Dendritic cell treated with granulocyte-macrophage colony-stimulating factor and Interleukin-4, amounts not matched to agents 40 ng/mL and 50 ng/mL, for 4 days (primary cell): ENCODE data around the gene FAM219B.
A peak's percentile ranks its signal among the peaks of the same experiment; 100 is the strongest.
"Not testable (repeated sequence)": the region's sequence is repeated elsewhere in the genome, so short reads cannot be mapped to it uniquely, and the experiment has no call there.

Experiments
- H3K27ac Mint-ChIP-seq: one replicate; pipeline ENCODE4 v1.8.0; 2022; ENCODE audit warnings: mild to moderate bottlenecking, mixed read lengths
- H3K27me3 Mint-ChIP-seq: one replicate; pipeline ENCODE4 v1.8.0; 2022; ENCODE audit warnings: mild to moderate bottlenecking, mixed read lengths
- H3K36me3 Mint-ChIP-seq: one replicate; pipeline ENCODE4 v1.8.0; 2022; ENCODE audit warnings: low read depth, mixed read lengths
- H3K4me1 Mint-ChIP-seq: one replicate; pipeline ENCODE4 v1.8.0; 2022; ENCODE audit warnings: low read depth, mixed read lengths
- H3K4me3 Mint-ChIP-seq: one replicate; pipeline ENCODE4 v1.8.0; 2022; ENCODE audit warnings: mild to moderate bottlenecking, moderate library complexity, mixed read lengths
- H3K9me3 Mint-ChIP-seq: one replicate; pipeline ENCODE4 v1.8.0; 2022; ENCODE audit warnings: mixed read lengths
- intact Hi-C: fragments of 100-400 bp; cut with micrococcal nuclease; formaldehyde crosslinking; loops from one replicate; pipeline ENCODE4 v1.15.0; 2022

The FAM219B gene

GRCh38 chr15:74894383-74894782 is 12.3 kb downstream of the FAM219B start:
- Mint-ChIP-seq H3K36me3 (peaks cover 79% of the 10 kb centered on the region), H3K4me1 (peaks cover 33% of the 10 kb centered on the region)
- H3K27ac Mint-ChIP-seq, intact Hi-C loops, H3K9me3 Mint-ChIP-seq, H3K4me3 Mint-ChIP-seq, H3K27me3 Mint-ChIP-seq: not testable (repeated sequence)

DNA sequence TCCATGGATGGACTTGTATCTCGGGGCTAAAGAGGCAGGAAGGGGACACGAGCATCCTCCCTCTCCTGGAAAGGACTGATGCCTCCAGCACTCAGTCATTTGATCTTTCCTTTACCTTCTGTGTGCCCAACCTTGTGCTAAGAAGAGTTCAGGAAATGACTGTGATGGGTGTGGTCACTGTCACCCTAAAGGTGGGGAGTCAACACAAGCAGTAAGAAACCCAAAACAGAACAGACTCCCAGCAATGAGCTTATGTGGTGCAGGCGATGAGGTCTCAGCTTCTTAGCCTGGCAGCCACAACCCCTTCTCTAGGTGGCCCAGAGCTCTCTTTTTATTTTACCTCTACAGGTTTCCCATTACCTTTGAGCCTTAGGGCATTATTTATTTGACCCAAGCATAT is 13.0 kb downstream of the FAM219B start:
- Mint-ChIP-seq H3K4me1 (peaks cover 40% of the 10 kb centered on the region), H3K36me3 (peaks cover 71% of the 10 kb centered on the region), H3K27ac (peak overlapping the region; percentile 42), H3K9me3 (no peaks in the 10 kb centered on the region), H3K27me3 (no peaks in the 10 kb centered on the region), H3K4me3 (no peak overlapping the region)
- intact Hi-C loops: no loop called here

DNA sequence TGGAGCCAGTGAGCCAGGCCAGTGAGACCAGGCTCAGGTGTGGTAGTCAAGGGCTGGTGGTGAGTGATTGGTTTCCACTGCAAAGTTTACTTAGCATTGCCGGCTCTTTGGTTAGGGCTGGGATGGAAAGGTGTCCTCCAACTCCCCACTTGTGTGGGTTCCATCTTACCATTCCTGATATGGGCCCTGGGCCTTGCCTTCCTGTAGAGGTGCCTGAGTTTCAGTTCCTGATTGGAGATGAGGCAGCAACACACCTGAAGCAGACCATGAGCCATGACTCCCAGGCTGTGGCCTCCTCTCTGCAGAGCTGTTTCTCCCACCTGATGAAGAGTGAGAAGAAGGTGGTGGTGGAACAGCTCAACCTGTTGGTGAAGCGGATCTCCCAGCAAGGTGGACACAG is 13.7 kb downstream of the FAM219B start:
- Mint-ChIP-seq H3K27ac (no peak overlapping the region), H3K4me1 (peaks cover 43% of the 10 kb centered on the region), H3K9me3 (no peaks in the 10 kb centered on the region), H3K36me3 (peaks cover 64% of the 10 kb centered on the region), H3K27me3 (no peaks in the 10 kb centered on the region), H3K4me3 (no peak overlapping the region)
- intact Hi-C loops: no loop called here

GRCh38 chr15:74892313-74892712 is 14.3 kb downstream of the FAM219B start:
- Mint-ChIP-seq H3K4me1 (peaks cover 46% of the 10 kb centered on the region), H3K36me3 (peaks cover 58% of the 10 kb centered on the region), H3K9me3 (no peaks in the 10 kb centered on the region), H3K27me3 (no peaks in the 10 kb centered on the region), H3K27ac (no peak overlapping the region), H3K4me3 (no peak overlapping the region)
- intact Hi-C loops: no loop called here

GRCh38 chr15:74891469-74891868 is 15.2 kb downstream of the FAM219B start:
- Mint-ChIP-seq H3K36me3 (peaks cover 50% of the 10 kb centered on the region), H3K4me3 (no peak overlapping the region), H3K27ac (no peak overlapping the region), H3K9me3 (no peaks in the 10 kb centered on the region), H3K4me1 (peaks cover 52% of the 10 kb centered on the region), H3K27me3 (no peaks in the 10 kb centered on the region)
- intact Hi-C loops: loop anchor here (2.0 kb wide), 1 partner anchor 19 kb away; the partner anchor contains the start of gene SCAMP2

- peak overlapping the region; percentile 83 for H3K4me3 Mint-ChIP-seq
- H3K9me3 Mint-ChIP-seq: no peaks in the 10 kb centered on the region
- peaks cover 61% of the 10 kb centered on the region for H3K4me1 Mint-ChIP-seq
- no peaks in the 10 kb centered on the region for H3K27me3 Mint-ChIP-seq
- peak overlapping the region; percentile 78 for H3K27ac Mint-ChIP-seq
- peaks cover 44% of the 10 kb centered on the region for H3K36me3 Mint-ChIP-seq
- intact Hi-C loops: loop anchor here (2.0 kb wide), 1 partner anchor 18 kb away; the partner anchor contains the start of gene SCAMP2
Measured at GRCh38 chr15:74890665-74890960, 16.0 kb downstream of the FAM219B start.

GRCh38 chr15:74889883-74890664 is 16.6 kb downstream of the FAM219B start, which contains the start of gene MPI:
TSS of gene MPI (plus strand) at chr15:74890042. CDS start at chr15:74890074, 32 bp downstream.
- Mint-ChIP-seq H3K36me3 (peaks cover 44% of the 10 kb centered on the region), H3K27me3 (no peaks in the 10 kb centered on the region), H3K27ac (peak within 1 kb of the TSS; percentile 78), H3K9me3 (no peaks in the 10 kb centered on the region), H3K4me1 (peaks cover 63% of the 10 kb centered on the region), H3K4me3 (peak within 1 kb of the TSS; percentile 83)
- intact Hi-C loops: loop anchor here (2.0 kb wide), 1 partner anchor 17 kb away; the partner anchor contains the start of gene SCAMP2

DNA sequence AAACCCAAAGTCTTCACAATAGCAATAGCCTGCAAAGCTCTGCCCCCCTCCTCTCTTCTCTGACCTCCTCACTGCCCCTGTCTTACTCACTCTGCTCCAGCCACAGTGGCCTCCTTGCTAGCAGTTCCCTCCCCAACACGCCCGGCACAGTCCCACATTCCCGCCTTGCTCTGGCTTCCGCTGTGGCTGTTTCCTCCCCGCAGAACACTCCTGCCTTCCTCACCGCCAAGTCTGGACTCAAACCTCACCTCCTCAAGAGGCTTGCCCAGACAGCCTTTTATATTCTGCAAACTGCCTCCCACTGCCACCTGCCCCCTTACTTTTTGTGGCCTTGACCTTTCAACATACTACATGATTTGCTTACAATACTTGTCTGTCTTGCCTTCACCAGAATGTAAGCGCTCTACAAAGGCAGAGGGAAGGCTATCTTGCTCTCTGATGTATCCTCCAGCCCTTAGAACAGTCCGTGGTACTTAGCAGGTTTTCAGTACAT is 17.2 kb downstream of the FAM219B start:
- Mint-ChIP-seq H3K4me1 (peaks cover 70% of the 10 kb centered on the region), H3K27me3 (no peaks in the 10 kb centered on the region), H3K9me3 (no peaks in the 10 kb centered on the region), H3K4me3 (peak overlapping the region; percentile 83), H3K27ac (peak overlapping the region; percentile 78), H3K36me3 (peaks cover 41% of the 10 kb centered on the region)
- intact Hi-C loops: no loop called here

GRCh38 chr15:74888716-74889115 is 17.9 kb downstream of the FAM219B start:
- H3K9me3 Mint-ChIP-seq: no peaks in the 10 kb centered on the region
- intact Hi-C loops: no loop called here
- no peaks in the 10 kb centered on the region for H3K27me3 Mint-ChIP-seq
- peak overlapping the region; percentile 78 for H3K27ac Mint-ChIP-seq
- H3K36me3 Mint-ChIP-seq: peaks cover 34% of the 10 kb centered on the region
- peaks cover 74% of the 10 kb centered on the region for H3K4me1 Mint-ChIP-seq
- H3K4me3 Mint-ChIP-seq: peak overlapping the region; percentile 83

GRCh38 chr15:74887537-74888193 is 19.0 kb downstream of the FAM219B start:
- H3K27me3 Mint-ChIP-seq, H3K4me3 Mint-ChIP-seq, H3K9me3 Mint-ChIP-seq, intact Hi-C loops: not testable (repeated sequence)
- Mint-ChIP-seq H3K36me3 (peaks cover 23% of the 10 kb centered on the region), H3K4me1 (peaks cover 77% of the 10 kb centered on the region), H3K27ac (peak overlapping the region; percentile 53)

- Mint-ChIP-seq H3K4me1 (peaks cover 62% of the 10 kb centered on the region), H3K27me3 (no peaks in the 10 kb centered on the region), H3K36me3 (peaks cover 7% of the 10 kb centered on the region), H3K9me3 (peaks cover 9% of the 10 kb centered on the region), H3K27ac (peak overlapping the region; percentile 91), H3K4me3 (peak overlapping the region; percentile 51)
- intact Hi-C loops: no loop called here
Measured at GRCh38 chr15:74885461-74885860, 21.2 kb downstream of the FAM219B start.

GRCh38 chr15:74884428-74885223 is 22.0 kb downstream of the FAM219B start:
- intact Hi-C loops: no loop called here
- Mint-ChIP-seq H3K27me3 (no peaks in the 10 kb centered on the region), H3K4me1 (peaks cover 54% of the 10 kb centered on the region), H3K36me3 (peaks cover under 1% of the 10 kb centered on the region), H3K27ac (peak overlapping the region; percentile 91), H3K9me3 (peaks cover 9% of the 10 kb centered on the region), H3K4me3 (peak overlapping the region; percentile 44)

DNA sequence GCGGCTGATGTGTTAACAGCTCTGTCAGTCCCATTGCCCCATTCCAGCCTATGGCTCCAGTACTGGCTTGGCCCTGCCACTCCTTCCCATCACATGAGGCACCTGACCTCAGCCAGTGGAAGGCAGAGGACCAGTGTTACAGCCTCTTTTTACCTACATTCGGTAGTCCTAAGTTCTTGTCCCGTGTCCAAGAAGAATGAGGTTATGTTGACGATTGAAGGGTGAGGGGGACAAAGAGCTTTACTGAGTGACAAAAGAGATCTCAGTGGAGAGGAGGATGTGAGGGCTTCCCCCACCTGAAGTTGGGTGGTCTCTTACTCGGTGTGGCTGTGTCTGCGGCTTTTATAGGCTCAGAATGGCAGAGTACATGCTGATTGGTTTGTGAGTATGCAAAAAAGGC is 24.1 kb downstream of the FAM219B start:
- peaks cover 45% of the 10 kb centered on the region for H3K4me1 Mint-ChIP-seq
- H3K4me3 Mint-ChIP-seq: no peak overlapping the region
- H3K27me3 Mint-ChIP-seq: no peaks in the 10 kb centered on the region
- no peak overlapping the region for H3K27ac Mint-ChIP-seq
- no peaks in the 10 kb centered on the region for H3K36me3 Mint-ChIP-seq
- intact Hi-C loops: no loop called here
- peaks cover 9% of the 10 kb centered on the region for H3K9me3 Mint-ChIP-seq

DNA sequence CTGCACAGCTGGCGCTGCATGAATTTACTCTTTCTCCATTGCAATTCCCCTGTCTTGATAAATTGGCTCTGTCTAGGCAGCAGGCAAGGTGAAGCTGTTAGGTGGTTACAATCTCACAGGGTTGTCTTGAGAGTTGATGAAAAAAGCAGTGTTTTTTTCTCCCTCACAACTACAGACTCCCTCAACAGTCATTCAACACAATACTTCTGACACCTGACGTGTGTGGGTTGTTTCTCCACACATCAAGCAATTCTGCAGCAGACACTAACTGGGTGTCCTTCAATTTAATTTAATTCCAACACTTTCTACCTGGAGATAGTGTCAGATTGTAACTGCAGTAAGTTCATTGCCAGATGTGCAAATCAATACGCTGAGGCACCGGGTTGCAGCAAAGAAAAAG is 28.4 kb downstream of the FAM219B start:
- Mint-ChIP-seq H3K9me3 (peaks cover 9% of the 10 kb centered on the region), H3K27ac (no peak overlapping the region), H3K27me3 (peaks cover 1% of the 10 kb centered on the region), H3K4me1 (peaks cover 29% of the 10 kb centered on the region), H3K4me3 (no peak overlapping the region), H3K36me3 (peaks cover under 1% of the 10 kb centered on the region)
- intact Hi-C loops: no loop called here
